Inferior parietal cortex (tissue), 1 donor: ENCODE results near the gene CACNA1G.

ENCODE experiments used
- DNase-seq: peaks from one replicate; pipeline ENCODE4 v3.0.0-alpha.2; 2016; ENCODE audit errors: extremely low spot score

Gene CACNA1G

DNA sequence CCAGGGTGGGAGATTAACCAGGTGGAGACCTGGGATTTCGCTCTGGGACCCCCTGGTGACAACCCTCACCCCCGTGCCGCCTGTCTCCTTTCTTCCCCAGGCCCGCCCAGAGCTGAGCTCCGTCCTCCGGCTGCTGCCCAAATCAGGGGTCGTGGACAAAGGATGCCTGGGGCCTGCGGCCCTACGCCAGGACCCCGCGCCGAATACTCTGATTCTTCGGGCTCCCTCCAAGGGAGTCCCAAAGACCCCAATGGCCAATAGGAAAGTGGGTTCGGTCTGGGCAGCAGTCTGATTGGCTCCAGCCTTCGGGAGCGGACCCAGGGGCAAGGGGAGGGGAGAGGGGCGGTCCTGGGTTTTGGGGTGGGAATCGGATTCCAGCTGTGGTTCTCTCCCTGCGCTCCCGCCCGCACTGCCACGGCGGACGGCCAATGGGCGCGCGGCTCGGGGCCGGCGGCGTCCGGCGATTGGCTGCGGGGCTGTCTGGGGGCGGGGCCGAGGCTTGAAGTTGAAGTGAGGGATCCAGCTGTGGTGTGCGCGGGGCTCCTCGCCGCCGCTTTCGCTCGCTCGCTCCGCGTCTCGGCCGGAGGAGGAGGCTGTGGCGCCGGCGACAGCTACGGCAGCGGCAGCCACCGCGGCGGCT, at the start of gene CACNA1G:
CACNA1G (plus strand) TSS at position 531 of the 640 bp plus-strand sequence. CDS start 745 bp downstream, outside the sequence.
- DNase-seq, result peak; percentile 69

GRCh38 chr17:50511058-50511457, 49.5 kb upstream of the CACNA1G start:
- DNase-seq, result no peak

- DNase-seq, result no peak
These were observed 47.0 kb upstream of the CACNA1G start for GRCh38 chr17:50513495-50513894.

- DNase-seq, result no peak
These were observed 46.1 kb upstream of the CACNA1G start for GRCh38 chr17:50514388-50514787.

DNA sequence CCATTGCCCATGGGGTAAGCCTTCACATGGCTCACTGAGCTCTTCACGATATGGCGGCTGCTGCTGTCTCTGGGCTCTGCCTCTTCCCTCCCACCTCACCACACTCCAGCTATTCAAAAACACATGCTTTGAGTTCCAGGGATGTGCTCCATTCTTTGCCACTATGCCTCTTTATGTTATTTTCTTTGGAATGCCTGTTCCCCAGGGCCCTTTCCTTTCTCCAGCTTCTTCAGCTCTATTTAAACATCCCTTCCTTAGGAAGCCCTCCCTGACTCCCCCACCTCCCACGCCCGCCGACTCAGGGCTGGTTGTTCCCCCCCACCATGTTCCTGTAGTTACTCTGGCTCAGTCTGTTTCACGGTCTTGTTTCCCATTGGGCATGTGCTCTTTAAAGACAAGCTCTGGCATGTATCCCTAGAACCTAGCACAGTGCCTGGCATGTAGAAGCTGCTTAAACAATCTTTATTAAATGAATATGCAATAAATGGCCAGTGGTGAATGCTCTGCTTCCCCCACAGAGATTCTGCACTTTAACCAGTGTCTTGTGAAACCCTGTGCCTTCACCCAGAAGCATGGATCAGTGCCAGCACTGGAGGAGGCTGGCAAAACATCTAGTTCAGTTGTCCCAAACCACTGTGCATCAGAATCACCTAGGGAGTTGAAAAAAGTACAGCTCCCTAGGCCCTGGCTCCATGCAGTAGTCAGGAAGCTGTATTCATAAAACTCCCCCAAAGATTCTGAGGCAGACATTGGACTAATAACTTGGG, 45.4 kb upstream of the CACNA1G start:
- DNase-seq, result no peak

DNA sequence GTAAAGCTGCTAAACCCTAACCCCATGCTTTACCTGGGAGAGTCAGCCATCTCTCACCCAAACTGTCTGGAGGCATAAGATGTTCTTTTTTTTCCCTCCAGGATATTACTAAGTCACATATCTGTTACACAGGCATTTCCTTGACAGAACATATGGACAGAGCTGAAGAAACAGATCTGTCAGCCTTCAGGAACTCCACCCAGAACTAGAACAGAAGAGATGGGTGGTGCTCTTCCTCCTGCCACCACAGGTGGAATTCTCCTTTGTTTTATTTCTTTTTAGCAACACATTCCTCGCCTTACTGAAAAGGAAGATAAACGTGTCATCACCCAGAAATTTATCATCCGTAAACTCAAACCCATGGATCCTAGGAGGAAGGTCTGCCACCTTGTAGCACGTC, 43.5 kb upstream of the CACNA1G start:
- DNase-seq, result no peak

DNA sequence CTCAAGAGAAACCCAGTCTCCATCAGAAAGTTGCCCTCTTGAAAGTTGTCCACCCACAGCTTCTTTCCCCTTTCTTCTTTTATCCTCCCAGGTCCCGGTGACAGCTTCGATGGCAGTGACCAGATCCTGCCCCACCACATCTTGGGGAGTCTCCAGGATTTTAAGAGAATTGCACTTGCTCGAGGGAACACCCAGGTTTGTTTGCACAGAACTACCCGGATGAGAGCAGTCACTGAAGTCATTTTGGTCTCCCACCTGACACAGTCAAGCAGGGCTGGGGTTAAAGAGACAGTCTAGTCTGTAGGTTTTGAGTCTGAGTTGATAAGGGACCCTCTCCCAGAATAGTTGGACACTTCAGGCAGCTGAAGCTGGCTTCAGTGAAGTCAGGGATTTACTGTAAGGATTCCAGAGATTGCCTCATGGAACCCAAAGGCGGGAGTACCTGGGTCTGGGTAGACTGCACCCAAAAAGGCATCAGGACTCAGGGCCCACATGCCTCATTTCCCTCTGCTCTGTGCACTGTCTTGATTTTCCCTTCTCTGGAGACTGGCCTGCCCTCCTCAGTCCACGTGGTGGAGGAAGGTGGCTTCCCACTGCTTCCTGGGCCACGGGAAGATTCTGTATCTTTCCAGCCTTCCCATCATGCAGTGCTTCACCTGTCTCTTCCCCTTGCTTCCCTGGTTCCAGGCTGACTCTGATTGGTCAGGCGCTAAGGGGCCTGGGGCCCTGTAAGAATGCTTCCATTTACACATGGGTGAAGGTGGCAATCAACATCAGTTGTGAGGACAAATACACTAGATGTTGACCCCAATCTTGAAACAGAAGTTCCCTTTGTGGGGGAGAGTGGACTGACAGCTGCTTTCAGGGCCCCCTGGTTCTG, 42.8 kb upstream of the CACNA1G start:
- DNase-seq, result no peak

GRCh38 chr17:50518384-50519023, 42.0 kb upstream of the CACNA1G start:
- no peak for DNase-seq

GRCh38 chr17:50519141-50519834, 41.2 kb upstream of the CACNA1G start:
- no peak for DNase-seq

DNA sequence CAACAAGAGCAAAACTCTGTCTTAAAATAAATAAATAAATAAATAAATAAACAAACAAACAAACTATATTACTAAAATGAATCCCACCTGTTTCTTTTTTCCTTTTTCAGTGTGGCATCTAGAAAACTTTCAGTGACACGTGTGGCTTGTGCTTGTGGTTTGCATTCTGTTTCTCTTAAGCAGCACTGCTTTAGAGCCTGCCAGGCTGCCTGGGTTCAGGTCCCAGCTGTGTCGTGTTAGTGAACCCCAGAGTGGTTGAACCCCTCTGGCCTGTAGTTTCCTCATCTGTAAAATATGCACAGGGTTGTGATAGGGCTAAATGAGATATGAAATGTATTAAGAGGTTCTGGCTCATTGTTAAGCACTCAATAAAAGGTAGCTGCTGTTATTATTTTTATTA, 40.0 kb upstream of the CACNA1G start:
- no peak for DNase-seq

GRCh38 chr17:50521514-50521913, 39.0 kb upstream of the CACNA1G start:
- DNase-seq, result no peak

GRCh38 chr17:50522766-50523165, 37.7 kb upstream of the CACNA1G start:
- no peak for DNase-seq

DNA sequence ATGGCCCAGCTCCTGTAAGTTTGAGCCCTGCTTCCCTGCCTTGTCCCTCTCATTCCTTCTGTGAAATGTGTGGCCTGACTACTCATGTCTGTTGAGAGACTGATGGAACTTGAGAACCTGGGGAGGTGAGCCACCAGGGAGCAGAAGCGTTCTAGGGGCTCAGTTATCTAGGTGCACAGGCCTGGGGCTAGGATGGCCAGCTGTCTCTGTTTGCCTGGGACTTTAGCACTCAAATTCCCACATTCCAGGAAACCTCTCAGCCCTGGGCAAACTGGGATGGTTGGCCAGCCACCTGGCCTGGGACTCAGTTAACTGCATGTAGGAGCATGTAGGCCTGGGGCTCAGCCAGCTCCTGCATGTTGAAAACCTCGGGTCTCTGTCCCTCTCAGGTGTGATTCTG, 37.3 kb upstream of the CACNA1G start:
- DNase-seq, result no peak

DNA sequence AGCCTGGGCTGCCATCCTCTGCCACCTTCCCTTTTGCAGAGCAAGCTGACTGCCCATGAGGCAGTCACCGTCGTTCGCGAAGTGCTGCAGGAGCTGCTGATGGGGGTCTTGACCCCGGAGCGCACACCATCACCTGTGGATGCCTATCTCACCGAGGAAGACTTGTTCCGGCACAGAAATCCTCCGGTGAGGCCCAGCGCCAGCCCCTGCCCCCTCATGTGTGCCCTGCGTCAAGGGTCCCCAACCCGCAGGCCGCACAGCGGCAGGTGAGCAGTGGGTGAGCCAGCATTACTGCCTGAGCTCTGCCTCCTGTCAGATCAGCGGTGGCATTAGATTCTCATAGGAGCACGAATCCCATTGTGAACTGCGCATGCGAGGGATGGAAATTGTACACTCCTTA, 35.7 kb upstream of the CACNA1G start:
- no peak for DNase-seq

GRCh38 chr17:50527155-50527762, 33.3 kb upstream of the CACNA1G start:
- no peak for DNase-seq

- no peak for DNase-seq
These were observed 32.5 kb upstream of the CACNA1G start for GRCh38 chr17:50527949-50528474.

DNA sequence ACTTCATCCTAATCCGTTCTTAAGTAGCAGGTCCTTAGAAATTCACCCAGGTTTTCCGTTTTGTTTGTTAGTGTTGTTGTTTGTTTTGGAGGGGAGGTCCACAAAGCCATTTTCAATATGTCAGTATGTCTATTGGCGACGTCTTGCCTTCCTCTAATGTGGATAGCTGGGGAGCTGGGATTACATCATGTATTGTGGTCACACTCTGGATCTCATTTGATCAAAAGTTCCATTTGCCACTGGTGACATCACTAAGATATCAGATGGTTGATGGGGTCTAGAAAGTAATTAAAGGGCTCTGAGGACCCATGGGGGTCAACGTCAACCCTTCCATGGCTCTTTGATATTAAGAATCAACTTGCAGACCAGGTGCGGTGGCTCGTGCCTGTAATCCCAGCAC, 30.7 kb upstream of the CACNA1G start:
- no peak for DNase-seq

DNA sequence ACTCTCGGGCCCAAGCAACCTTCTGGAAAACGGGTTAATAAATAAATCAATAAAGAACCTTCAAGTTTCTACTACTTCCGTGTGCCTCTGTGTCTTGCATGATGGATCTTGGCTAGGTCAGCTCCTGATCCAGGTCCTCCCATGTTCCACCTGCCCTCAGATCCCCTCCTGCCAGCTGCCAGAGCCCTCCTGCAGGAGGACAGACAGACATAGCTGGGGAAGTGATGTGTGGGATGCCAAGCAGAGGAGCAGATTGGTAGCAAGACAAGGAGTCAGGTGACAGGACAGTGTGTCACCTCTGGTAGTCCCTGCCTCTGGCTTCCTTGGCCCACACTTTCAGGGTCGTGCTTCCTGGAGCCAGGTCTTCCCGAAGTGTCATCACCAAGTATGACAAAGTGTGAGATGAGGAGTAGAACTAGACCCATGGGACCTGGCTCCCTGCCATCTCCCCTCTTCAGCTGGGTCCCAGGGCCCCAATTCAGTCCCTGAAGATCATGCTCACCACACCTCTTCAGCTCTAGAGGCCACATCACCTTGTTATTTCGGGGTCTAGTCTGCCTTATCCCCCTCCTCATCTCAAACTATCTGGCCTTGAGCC, 29.0 kb upstream of the CACNA1G start:
- no peak for DNase-seq

- DNase-seq, result no peak
These were observed 28.0 kb upstream of the CACNA1G start, which contains the start of gene EPN3 for GRCh38 chr17:50532452-50533024. EPN3 (plus strand) TSS chr17:50532735; CDS start chr17:50536557, 3,822 bp downstream.

DNA sequence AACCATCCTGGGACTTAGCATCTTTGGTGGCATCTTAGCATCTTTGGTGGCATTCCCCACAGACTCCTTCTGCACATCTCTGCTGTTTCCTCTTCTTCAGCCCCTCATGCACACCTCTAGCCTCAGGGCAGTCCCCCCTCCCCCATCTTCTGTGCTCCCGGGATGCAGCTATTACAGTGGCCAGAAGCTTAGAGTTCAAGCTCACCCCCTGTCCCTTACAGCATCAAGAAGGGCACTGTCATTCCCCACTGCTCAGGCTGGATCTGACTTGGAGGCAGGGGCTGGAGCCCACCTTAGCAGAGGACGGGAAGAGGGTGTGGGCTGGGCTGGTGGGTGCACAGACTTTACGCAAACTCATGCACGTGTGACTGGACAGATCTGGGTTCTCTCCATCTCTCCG, 27.3 kb upstream of the CACNA1G start:
- no peak for DNase-seq
